GM23338 (cell line): ENCODE measurements around the gene CD93. TPM values are rescaled to one million over a fixed set of nuclear protein-coding genes. Genes with fewer than 3 reads are reported as not detected.

Experiments used
- ATAC-seq: fragments of 200-7000 bp; cut with Tn5 transposase; 3 replicates; pipeline ENCODE4 v1.9.1; 2020
- DNase-seq: peaks from one replicate; pipeline ENCODE4 v3.0.0-alpha.2; 2015; ENCODE audit warnings: low spot score
- H2AFZ ChIP-seq: fragments of 200-600 bp; sonication (generic); 2 replicates; pipeline ENCODE4 v1.8.0; 2016; ENCODE audit warnings: antibody characterized with exemption, mild to moderate bottlenecking, moderate library complexity
- H3F3A ChIP-seq: fragments of 200-600 bp; sonication (generic); replicated peaks from 2 replicates; pipeline ENCODE4 v1.8.0; 2017; ENCODE audit warnings: antibody characterized with exemption, mixed run types, low read depth
- H3K27ac ChIP-seq: fragments of 200-600 bp; sonication (generic); 2 replicates; pipeline ENCODE4 v1.6.1; 2016; ENCODE audit warnings: low read depth
- H3K27me3 ChIP-seq: fragments of 200-600 bp; sonication (generic); 2 replicates; pipeline ENCODE4 v1.8.0; 2016; ENCODE audit warnings: mild to moderate bottlenecking, mixed run types, moderate library complexity; ENCODE audit not compliant: insufficient read depth
- H3K36me3 ChIP-seq: fragments of 200-600 bp; sonication (generic); 2 replicates; pipeline ENCODE4 v1.8.0; 2016; ENCODE audit warnings: mild to moderate bottlenecking; ENCODE audit not compliant: insufficient read depth
- H3K4me1 ChIP-seq: fragments of 200-600 bp; sonication (generic); 2 replicates; pipeline ENCODE4 v1.8.0; 2016; ENCODE audit warnings: mild to moderate bottlenecking, moderate library complexity; ENCODE audit not compliant: insufficient read depth
- H3K4me2 ChIP-seq: fragments of 200-600 bp; sonication (generic); 2 replicates; pipeline ENCODE4 v1.7.1; 2017; ENCODE audit warnings: mixed run types
- H3K4me3 ChIP-seq: fragments of 200-600 bp; sonication (generic); 2 replicates; pipeline ENCODE4 v1.6.1; 2016; ENCODE audit warnings: mixed run types
- H3K79me2 ChIP-seq: fragments of 200-600 bp; sonication (generic); replicated peaks from 2 replicates; pipeline ENCODE4 v1.8.0; 2017; ENCODE audit warnings: mild to moderate bottlenecking; ENCODE audit not compliant: insufficient read depth
- H3K9me2 ChIP-seq: fragments of 200-600 bp; sonication (generic); 2 replicates; pipeline ENCODE4 v1.8.0; 2017; ENCODE audit not compliant: insufficient read depth
- H4K20me1 ChIP-seq: fragments of 200-600 bp; sonication (generic); replicated peaks from 2 replicates; pipeline ENCODE4 v1.8.0; 2017; ENCODE audit warnings: mild to moderate bottlenecking; ENCODE audit not compliant: insufficient read depth
- H3K27ac Mint-ChIP-seq: 2 replicates; pipeline ENCODE4 v1.8.0; 2020; ENCODE audit warnings: inconsistent platforms, mild to moderate bottlenecking, moderate library complexity, mixed read lengths
- H3K27me3 Mint-ChIP-seq: 3 replicates; pipeline ENCODE4 v1.8.0; 2022; ENCODE audit warnings: low read depth, mild to moderate bottlenecking, moderate library complexity, mixed read lengths, inconsistent platforms; ENCODE audit not compliant: insufficient read depth, poor library complexity
- H3K36me3 Mint-ChIP-seq: 3 replicates; pipeline ENCODE4 v1.8.0; 2021; ENCODE audit warnings: low read depth, mild to moderate bottlenecking, inconsistent platforms, moderate library complexity, mixed read lengths
- H3K4me1 Mint-ChIP-seq: 3 replicates; pipeline ENCODE4 v1.8.0; 2020; ENCODE audit warnings: mild to moderate bottlenecking, inconsistent platforms, mixed read lengths
- H3K4me3 Mint-ChIP-seq: 3 replicates; pipeline ENCODE4 v1.8.0; 2021; ENCODE audit warnings: moderate library complexity, mild to moderate bottlenecking, inconsistent platforms, mixed read lengths
- H3K9me3 Mint-ChIP-seq: 3 replicates; pipeline ENCODE4 v1.8.0; 2020; ENCODE audit warnings: moderate library complexity, mild to moderate bottlenecking, inconsistent platforms, mixed read lengths
- CREB1 ChIP-seq: fragments of 250-450 bp; sonication (Bioruptor Pico); IDR thresholded peaks from 2 replicates; pipeline ENCODE4 v1.5.0; 2020; ENCODE audit warnings: low read depth, mild to moderate bottlenecking, moderate library complexity
- ETS1 ChIP-seq: IDR thresholded peaks from 2 replicates; pipeline ENCODE4 v1.6.1; 2016; ENCODE audit warnings: antibody characterized with exemption
- EZH2 ChIP-seq: fragments of 200-600 bp; sonication (generic); IDR thresholded peaks from one replicate; pipeline ENCODE4 v1.8.0; 2017; ENCODE audit warnings: antibody characterized with exemption, mild to moderate bottlenecking, low read depth; ENCODE audit not compliant: unreplicated experiment
- EZH2phosphoT487 ChIP-seq: fragments of 200-600 bp; sonication (generic); IDR thresholded peaks from one replicate; pipeline ENCODE4 v1.8.1; 2018; ENCODE audit warnings: antibody characterized with exemption; ENCODE audit not compliant: unreplicated experiment
- JUNB ChIP-seq: IDR thresholded peaks from one replicate; pipeline ENCODE4 v1.6.1; 2016; ENCODE audit warnings: antibody characterized with exemption; ENCODE audit not compliant: unreplicated experiment
- NANOG ChIP-seq: IDR thresholded peaks from 2 replicates; pipeline ENCODE4 v1.6.1; 2016; ENCODE audit warnings: antibody characterized with exemption, borderline replicate concordance
- POLR2AphosphoS5 ChIP-seq: IDR thresholded peaks from 2 replicates; pipeline ENCODE4 v1.6.1; 2016; ENCODE audit warnings: antibody characterized with exemption, low read depth
- polyA plus RNA-seq: library from polyadenylated mRNA; unstranded; fragments of >200 nt; fragmentation: Nextera tagmentation; extraction: Ambion mirVana; gene quantifications from 2 replicates; pipeline ENCODE4 v1.2.1, GENCODE V29; 2016
- total RNA-seq: library from RNA; depleted of rRNA; stranded (reverse); fragments of >200 nt; shearing (Covaris generic); gene quantifications from 2 replicates; pipeline ENCODE4 v1.2.3, GENCODE V29; 2014
- TF ChIP-seq, protein P1 (sequence below): fragments of 250-450 bp; sonication (Bioruptor Pico); IDR thresholded peaks from 2 replicates; pipeline ENCODE4 v1.5.0; 2020; ENCODE audit warnings: mild to moderate bottlenecking, moderate library complexity
- TF ChIP-seq, protein P2 (sequence below): IDR thresholded peaks from one replicate; pipeline ENCODE4 v1.6.1; 2018; ENCODE audit warnings: antibody characterized with exemption; ENCODE audit not compliant: unreplicated experiment

Gene CD93
- total and polyA plus RNA-seq, 2 experiments from 2014 or later: 0.03 TPM; not detected in 1

- TF ChIP-seq, protein P1, sequence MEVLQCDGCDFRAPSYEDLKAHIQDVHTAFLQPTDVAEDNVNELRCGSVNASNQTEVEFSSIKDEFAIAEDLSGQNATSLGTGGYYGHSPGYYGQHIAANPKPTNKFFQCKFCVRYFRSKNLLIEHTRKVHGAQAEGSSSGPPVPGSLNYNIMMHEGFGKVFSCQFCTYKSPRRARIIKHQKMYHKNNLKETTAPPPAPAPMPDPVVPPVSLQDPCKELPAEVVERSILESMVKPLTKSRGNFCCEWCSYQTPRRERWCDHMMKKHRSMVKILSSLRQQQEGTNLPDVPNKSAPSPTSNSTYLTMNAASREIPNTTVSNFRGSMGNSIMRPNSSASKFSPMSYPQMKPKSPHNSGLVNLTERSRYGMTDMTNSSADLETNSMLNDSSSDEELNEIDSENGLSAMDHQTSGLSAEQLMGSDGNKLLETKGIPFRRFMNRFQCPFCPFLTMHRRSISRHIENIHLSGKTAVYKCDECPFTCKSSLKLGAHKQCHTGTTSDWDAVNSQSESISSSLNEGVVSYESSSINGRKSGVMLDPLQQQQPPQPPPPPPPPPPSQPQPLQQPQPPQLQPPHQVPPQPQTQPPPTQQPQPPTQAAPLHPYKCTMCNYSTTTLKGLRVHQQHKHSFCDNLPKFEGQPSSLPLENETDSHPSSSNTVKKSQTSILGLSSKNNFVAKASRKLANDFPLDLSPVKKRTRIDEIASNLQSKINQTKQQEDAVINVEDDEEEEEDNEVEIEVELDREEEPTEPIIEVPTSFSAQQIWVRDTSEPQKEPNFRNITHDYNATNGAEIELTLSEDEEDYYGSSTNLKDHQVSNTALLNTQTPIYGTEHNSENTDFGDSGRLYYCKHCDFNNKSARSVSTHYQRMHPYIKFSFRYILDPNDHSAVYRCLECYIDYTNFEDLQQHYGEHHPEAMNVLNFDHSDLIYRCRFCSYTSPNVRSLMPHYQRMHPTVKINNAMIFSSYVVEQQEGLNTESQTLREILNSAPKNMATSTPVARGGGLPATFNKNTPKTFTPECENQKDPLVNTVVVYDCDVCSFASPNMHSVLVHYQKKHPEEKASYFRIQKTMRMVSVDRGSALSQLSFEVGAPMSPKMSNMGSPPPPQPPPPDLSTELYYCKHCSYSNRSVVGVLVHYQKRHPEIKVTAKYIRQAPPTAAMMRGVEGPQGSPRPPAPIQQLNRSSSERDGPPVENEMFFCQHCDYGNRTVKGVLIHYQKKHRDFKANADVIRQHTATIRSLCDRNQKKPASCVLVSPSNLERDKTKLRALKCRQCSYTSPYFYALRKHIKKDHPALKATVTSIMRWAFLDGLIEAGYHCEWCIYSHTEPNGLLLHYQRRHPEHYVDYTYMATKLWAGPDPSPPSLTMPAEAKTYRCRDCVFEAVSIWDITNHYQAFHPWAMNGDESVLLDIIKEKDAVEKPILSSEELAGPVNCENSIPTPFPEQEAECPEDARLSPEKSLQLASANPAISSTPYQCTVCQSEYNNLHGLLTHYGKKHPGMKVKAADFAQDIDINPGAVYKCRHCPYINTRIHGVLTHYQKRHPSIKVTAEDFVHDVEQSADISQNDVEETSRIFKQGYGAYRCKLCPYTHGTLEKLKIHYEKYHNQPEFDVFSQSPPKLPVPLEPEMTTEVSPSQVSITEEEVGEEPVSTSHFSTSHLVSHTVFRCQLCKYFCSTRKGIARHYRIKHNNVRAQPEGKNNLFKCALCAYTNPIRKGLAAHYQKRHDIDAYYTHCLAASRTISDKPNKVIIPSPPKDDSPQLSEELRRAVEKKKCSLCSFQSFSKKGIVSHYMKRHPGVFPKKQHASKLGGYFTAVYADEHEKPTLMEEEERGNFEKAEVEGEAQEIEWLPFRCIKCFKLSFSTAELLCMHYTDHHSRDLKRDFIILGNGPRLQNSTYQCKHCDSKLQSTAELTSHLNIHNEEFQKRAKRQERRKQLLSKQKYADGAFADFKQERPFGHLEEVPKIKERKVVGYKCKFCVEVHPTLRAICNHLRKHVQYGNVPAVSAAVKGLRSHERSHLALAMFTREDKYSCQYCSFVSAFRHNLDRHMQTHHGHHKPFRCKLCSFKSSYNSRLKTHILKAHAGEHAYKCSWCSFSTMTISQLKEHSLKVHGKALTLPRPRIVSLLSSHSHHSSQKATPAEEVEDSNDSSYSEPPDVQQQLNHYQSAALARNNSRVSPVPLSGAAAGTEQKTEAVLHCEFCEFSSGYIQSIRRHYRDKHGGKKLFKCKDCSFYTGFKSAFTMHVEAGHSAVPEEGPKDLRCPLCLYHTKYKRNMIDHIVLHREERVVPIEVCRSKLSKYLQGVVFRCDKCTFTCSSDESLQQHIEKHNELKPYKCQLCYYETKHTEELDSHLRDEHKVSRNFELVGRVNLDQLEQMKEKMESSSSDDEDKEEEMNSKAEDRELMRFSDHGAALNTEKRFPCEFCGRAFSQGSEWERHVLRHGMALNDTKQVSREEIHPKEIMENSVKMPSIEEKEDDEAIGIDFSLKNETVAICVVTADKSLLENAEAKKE (CRISPR knock-in tag): no peak
- TF ChIP-seq ETS1 (no peak), JUNB (no peak)
These were observed 7.6 kb downstream of the CD93 start (continued) for GRCh38 chr20:23078351-23079015.

- H3K27me3 ChIP-seq: no peaks in the 10 kb centered on the region
- H3K4me1 ChIP-seq: peaks cover 4% of the 10 kb centered on the region; the same call in 1 of the 2 replicates
- H3F3A ChIP-seq: no peaks in the 10 kb centered on the region
- H3K27ac ChIP-seq: no peak overlapping the region
- Mint-ChIP-seq H3K36me3 (no peaks in the 10 kb centered on the region), H3K27me3 (peaks cover 5% of the 10 kb centered on the region), H3K4me3 (no peak overlapping the region), H3K9me3 (no peaks in the 10 kb centered on the region; the same call in 2 of the 3 replicates), H3K4me1 (peaks cover 13% of the 10 kb centered on the region), H3K27ac (no peak overlapping the region)
- H4K20me1 ChIP-seq: no peaks in the 10 kb centered on the region
- H3K9me2 ChIP-seq: no peaks in the 10 kb centered on the region
- no peak overlapping the region for H3K4me2 ChIP-seq
- no peak overlapping the region for H2AFZ ChIP-seq
- DNase-seq (no peak), ATAC-seq (no peak)
- no peaks in the 10 kb centered on the region for H3K79me2 ChIP-seq
- H3K36me3 ChIP-seq: no peaks in the 10 kb centered on the region
- H3K4me3 ChIP-seq: no peak overlapping the region
- TF ChIP-seq, protein P2, sequence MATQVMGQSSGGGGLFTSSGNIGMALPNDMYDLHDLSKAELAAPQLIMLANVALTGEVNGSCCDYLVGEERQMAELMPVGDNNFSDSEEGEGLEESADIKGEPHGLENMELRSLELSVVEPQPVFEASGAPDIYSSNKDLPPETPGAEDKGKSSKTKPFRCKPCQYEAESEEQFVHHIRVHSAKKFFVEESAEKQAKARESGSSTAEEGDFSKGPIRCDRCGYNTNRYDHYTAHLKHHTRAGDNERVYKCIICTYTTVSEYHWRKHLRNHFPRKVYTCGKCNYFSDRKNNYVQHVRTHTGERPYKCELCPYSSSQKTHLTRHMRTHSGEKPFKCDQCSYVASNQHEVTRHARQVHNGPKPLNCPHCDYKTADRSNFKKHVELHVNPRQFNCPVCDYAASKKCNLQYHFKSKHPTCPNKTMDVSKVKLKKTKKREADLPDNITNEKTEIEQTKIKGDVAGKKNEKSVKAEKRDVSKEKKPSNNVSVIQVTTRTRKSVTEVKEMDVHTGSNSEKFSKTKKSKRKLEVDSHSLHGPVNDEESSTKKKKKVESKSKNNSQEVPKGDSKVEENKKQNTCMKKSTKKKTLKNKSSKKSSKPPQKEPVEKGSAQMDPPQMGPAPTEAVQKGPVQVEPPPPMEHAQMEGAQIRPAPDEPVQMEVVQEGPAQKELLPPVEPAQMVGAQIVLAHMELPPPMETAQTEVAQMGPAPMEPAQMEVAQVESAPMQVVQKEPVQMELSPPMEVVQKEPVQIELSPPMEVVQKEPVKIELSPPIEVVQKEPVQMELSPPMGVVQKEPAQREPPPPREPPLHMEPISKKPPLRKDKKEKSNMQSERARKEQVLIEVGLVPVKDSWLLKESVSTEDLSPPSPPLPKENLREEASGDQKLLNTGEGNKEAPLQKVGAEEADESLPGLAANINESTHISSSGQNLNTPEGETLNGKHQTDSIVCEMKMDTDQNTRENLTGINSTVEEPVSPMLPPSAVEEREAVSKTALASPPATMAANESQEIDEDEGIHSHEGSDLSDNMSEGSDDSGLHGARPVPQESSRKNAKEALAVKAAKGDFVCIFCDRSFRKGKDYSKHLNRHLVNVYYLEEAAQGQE: no peak
- no peak for TF ChIP-seq CREB1 (CRISPR knock-in tag)
- TF ChIP-seq EZH2phosphoT487: no peak
- TF ChIP-seq EZH2: no peak
- no peak for TF ChIP-seq ETS1
- TF ChIP-seq POLR2AphosphoS5: no peak
- TF ChIP-seq NANOG: no peak
These were observed 8.8 kb downstream of the CD93 start for GRCh38 chr20:23077277-23077676.
